H1 (cell line): ENCODE measurements around the gene CCDC178. TPM values are rescaled to one million over a fixed set of nuclear protein-coding genes. Genes with fewer than 3 reads are reported as not detected.

Experiments
- CTCF ChIA-PET: fragments of 300-600 bp; sonication (Branson Sonifier 250); formaldehyde crosslinking; loops from one replicate; lab custom pipeline; 2021; ENCODE audit not compliant: partially characterized antibody; lab: Charles Lee
- POLR2A ChIA-PET: fragments of 300-600 bp; sonication (Branson Sonifier 250); formaldehyde crosslinking; loops from one replicate; lab custom pipeline; 2021; ENCODE audit warnings: inconsistent platforms; ENCODE audit not compliant: partially characterized antibody; lab: Charles Lee
- DNase-seq, 2 experiments: peaks; one replicate each; pipeline versions ENCODE4 v3.0.0 to v3.0.0-alpha.2; 2010 to 2022; ENCODE audit warnings: low spot score in 2 of 2, low read depth in 1 of 2, mixed read lengths in 1 of 2
- FAIRE-seq: peaks from 2 replicates; lab custom pipeline; 2011; peaks lifted over from hg19 to GRCh38; lab: Jason Lieb, UNC
- H2AFZ ChIP-seq: 2 replicates; pipeline ENCODE4 v1.8.1; 2012; ENCODE audit warnings: low read length, inconsistent platforms
- H2AK5ac ChIP-seq: 2 replicates; pipeline ENCODE4 v1.6.1; 2013; ENCODE audit warnings: low read depth, low read length
- H2BK120ac ChIP-seq: replicated peaks from 2 replicates; pipeline ENCODE3; 2013; ENCODE audit warnings: low read depth, low read length, inconsistent platforms
- H2BK12ac ChIP-seq: 2 replicates; pipeline ENCODE4 v1.6.1; 2013; ENCODE audit warnings: low read depth, low read length
- H2BK15ac ChIP-seq: 2 replicates; pipeline ENCODE4 v1.6.1; 2013; ENCODE audit warnings: low read length
- H2BK20ac ChIP-seq: 2 replicates; pipeline ENCODE4 v1.6.1; 2013; ENCODE audit warnings: low read length
- H2BK5ac ChIP-seq: 2 replicates; pipeline ENCODE4 v1.6.1; 2013; ENCODE audit warnings: low read depth, low read length
- H3K14ac ChIP-seq: 2 replicates; pipeline ENCODE4 v1.6.1; 2013; ENCODE audit warnings: inconsistent platforms; ENCODE audit not compliant: insufficient read length
- H3K18ac ChIP-seq: 2 replicates; pipeline ENCODE4 v1.6.1; 2013; ENCODE audit warnings: low read length; ENCODE audit errors: extremely low read depth
- H3K23ac ChIP-seq: 2 replicates; pipeline ENCODE4 v1.6.1; 2013; ENCODE audit warnings: inconsistent platforms; ENCODE audit not compliant: insufficient read length
- H3K23me2 ChIP-seq: 2 replicates; pipeline ENCODE4 v1.6.1; 2013; ENCODE audit warnings: low read depth, low read length
- H3K27ac ChIP-seq: 2 replicates; pipeline ENCODE4 v1.6.1; 2011; ENCODE audit warnings: low read depth, low read length, inconsistent platforms
- H3K27me3 ChIP-seq, 4 experiments: replicated peaks in 1 of 4; 1 replicate in 1 of 4; 2 replicates in 3 of 4; pipeline versions ENCODE4 v1.6.1 to v1.8.1; 2011 to 2013; ENCODE audit warnings: low read length in 3 of 4, mild to moderate bottlenecking in 3 of 4, inconsistent platforms in 2 of 4, mixed read lengths in 2 of 4, moderate library complexity in 1 of 4; ENCODE audit not compliant: control insufficient read depth in 3 of 4, insufficient read depth in 3 of 4; ENCODE audit errors: extremely low read depth in 1 of 4
- H3K36me3 ChIP-seq, 4 experiments: 2 replicates each; pipeline versions ENCODE4 v1.6.1 to v1.8.1; 2011 to 2013; ENCODE audit warnings: mild to moderate bottlenecking in 4 of 4, low read length in 3 of 4, moderate library complexity in 2 of 4, control low read depth in 1 of 4, inconsistent platforms in 1 of 4; ENCODE audit not compliant: insufficient read depth in 4 of 4, control insufficient read depth in 2 of 4
- H3K4ac ChIP-seq: replicated peaks from 2 replicates; pipeline ENCODE3; 2013; ENCODE audit warnings: low read length, low read depth, mixed read lengths, inconsistent platforms; ENCODE audit not compliant: insufficient read length
- H3K4me1 ChIP-seq, 4 experiments: replicated peaks in 1 of 4; 1 replicate in 1 of 4; 2 replicates in 3 of 4; pipeline versions ENCODE4 v1.6.1 to v1.8.1; 2011 to 2013; ENCODE audit warnings: low read length in 3 of 4, inconsistent platforms in 2 of 4, mixed read lengths in 1 of 4; ENCODE audit not compliant: insufficient read depth in 4 of 4, control insufficient read depth in 3 of 4
- H3K4me2 ChIP-seq, 2 experiments: 2 replicates each; pipeline versions ENCODE4 v1.6.1 to v1.8.1; 2011 to 2013; ENCODE audit warnings: low read depth in 2 of 2, low read length in 2 of 2, control low read depth in 1 of 2, inconsistent platforms in 1 of 2, mild to moderate bottlenecking in 1 of 2; ENCODE audit not compliant: insufficient read depth in 1 of 2
- H3K4me3 ChIP-seq, 4 experiments: fragments of 200-600, 300-600 bp in 1 of 4; sonication (generic), shearing (Covaris generic), sonication (Bioruptor Twin) in 1 of 4; 2 replicates each; pipeline versions ENCODE4 v1.5.1 to v1.8.1; 2011 to 2016; ENCODE audit warnings: low read length in 4 of 4, low read depth in 3 of 4, control low read depth in 2 of 4, inconsistent platforms in 2 of 4, mild to moderate bottlenecking in 2 of 4, mixed read lengths in 1 of 4, moderate library complexity in 1 of 4; ENCODE audit not compliant: insufficient read depth in 2 of 4; ENCODE audit errors: extremely low read depth in 1 of 4
- H3K56ac ChIP-seq: replicated peaks from 2 replicates; pipeline ENCODE3; 2013; ENCODE audit warnings: low read depth, mild to moderate bottlenecking, mixed read lengths, low read length, inconsistent platforms; ENCODE audit not compliant: insufficient read length
- H3K79me1 ChIP-seq: 2 replicates; pipeline ENCODE4 v1.6.1; 2013; ENCODE audit warnings: low read depth, low read length, control low read depth
- H3K79me2 ChIP-seq, 2 experiments: 2 replicates each; pipeline versions ENCODE4 v1.6.1 to v1.8.1; 2012 to 2013; ENCODE audit warnings: low read length in 2 of 2, mild to moderate bottlenecking in 2 of 2, inconsistent platforms in 1 of 2; ENCODE audit not compliant: insufficient read depth in 2 of 2, control insufficient read depth in 1 of 2
- H3K9ac ChIP-seq, 4 experiments: replicated peaks in 1 of 4; 1 replicate in 1 of 4; 2 replicates in 3 of 4; pipeline versions ENCODE4 v1.6.1 to v1.8.1; 2011 to 2013; ENCODE audit warnings: low read depth in 3 of 4, low read length in 3 of 4, control low read depth in 2 of 4, mild to moderate bottlenecking in 2 of 4, moderate library complexity in 2 of 4, inconsistent platforms in 1 of 4; ENCODE audit errors: extremely low read depth in 1 of 4
- H3K9me3 ChIP-seq, 2 experiments: 2 replicates each; pipeline versions ENCODE4 v1.6.1 to v1.8.1; 2012 to 2013; ENCODE audit warnings: mild to moderate bottlenecking in 2 of 2, moderate library complexity in 2 of 2, control low read depth in 1 of 2, inconsistent platforms in 1 of 2, low read depth in 1 of 2, low read length in 1 of 2, mixed read lengths in 1 of 2; ENCODE audit not compliant: insufficient read depth in 2 of 2
- H4K20me1 ChIP-seq, 2 experiments: replicated peaks in 1 of 2; 2 replicates each; pipeline versions ENCODE3 to v1.8.1; 2011 to 2013; ENCODE audit warnings: inconsistent platforms in 2 of 2, low read length in 2 of 2, mild to moderate bottlenecking in 1 of 2; ENCODE audit not compliant: insufficient read depth in 2 of 2, control insufficient read depth in 1 of 2
- H4K5ac ChIP-seq: 2 replicates; pipeline ENCODE4 v1.6.1; 2013; ENCODE audit warnings: low read length, low read depth, mixed read lengths, inconsistent platforms; ENCODE audit not compliant: insufficient read length
- H4K8ac ChIP-seq: 2 replicates; pipeline ENCODE4 v1.8.0; 2013; ENCODE audit warnings: mild to moderate bottlenecking, moderate library complexity, low read length, inconsistent platforms; ENCODE audit not compliant: insufficient read depth; ENCODE audit errors: extremely low read depth
- H4K91ac ChIP-seq: replicated peaks from 2 replicates; pipeline ENCODE3; 2013; ENCODE audit warnings: low read length, mixed read lengths, inconsistent platforms; ENCODE audit not compliant: insufficient read length
- FOSL1 ChIP-seq: IDR thresholded peaks from 2 replicates; pipeline ENCODE4 v1.6.1; 2011; ENCODE audit warnings: mild to moderate bottlenecking, low read depth, low read length, moderate library complexity; ENCODE audit not compliant: insufficient read depth
- WGBS, 2 experiments: shearing (Covaris generic) in 1 of 2; methylation state at CpG; one replicate each; pipeline versions ENCODE4 v1.1.6 to v1.1.7; 2013 to 2015; ENCODE audit warnings: low lambda C conversion rate in 2 of 2, mixed read lengths in 2 of 2, inconsistent platforms in 1 of 2, low coverage in 1 of 2, missing lambda C conversion rate in 1 of 2; ENCODE audit not compliant: insufficient replicate concordance in 2 of 2, insufficient coverage in 1 of 2, insufficient read length in 1 of 2; ENCODE audit errors: extremely low coverage in 1 of 2, missing lambda C conversion rate in 1 of 2; 5-methylcytosine and 5-hydroxymethylcytosine counted together
- polyA plus RNA-seq, 7 experiments: library from polyadenylated mRNA; depleted of rRNA in 3 of 7; stranded (reverse) in 5 of 7; unstranded in 2 of 7; fragments of >200 nt in 5 of 7; fragments of 200-250 nt in 2 of 7; gene quantifications; 1 replicate in 5 of 7; 2 replicates in 1 of 7; 4 replicates in 1 of 7; pipeline versions ENCODE4 v1.2.1 to v1.2.3, GENCODE V29; 2011 to 2013; ENCODE audit warnings: missing spikeins in 2 of 7, mixed read lengths in 2 of 7
- total RNA-seq: library from RNA; stranded (reverse); fragmentation: NEBNext Ultra II Directional; extraction: Animal tissue kit (Norgen Biotek cat#: 25700); gene quantifications from 2 replicates; pipeline ENCODE4 v1.2.1, GENCODE V29; 2021
- TF ChIP-seq, protein P1 (sequence below): IDR thresholded peaks from 2 replicates; pipeline ENCODE4 v1.6.1; 2012; ENCODE audit warnings: inconsistent platforms

Gene CCDC178
- total and polyA plus RNA-seq, 2 of the 8 experiments (the other 6 are each of a cell fraction or from before 2014, with no cell fraction given) = not detected

DNA sequence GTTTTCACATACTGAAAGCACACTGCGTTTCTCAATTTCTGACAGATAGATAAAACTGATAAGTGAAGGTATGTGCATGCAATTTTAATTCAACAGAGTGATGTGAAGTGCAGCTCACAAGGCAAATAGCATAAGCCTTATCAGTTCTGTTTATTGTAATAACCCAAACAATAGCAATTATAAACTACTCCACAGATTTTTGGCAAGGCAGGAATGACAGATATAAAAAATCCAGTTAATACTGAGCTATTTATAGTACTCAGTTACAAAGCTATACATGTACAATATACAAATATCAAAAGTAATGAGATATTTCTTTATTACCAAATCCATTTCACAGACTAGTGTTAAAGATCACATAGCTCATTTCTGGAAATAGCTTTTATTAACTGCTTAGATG lies 456.8 kb downstream of the CCDC178 start:
- no peak for FAIRE-seq
- H2BK5ac ChIP-seq = no peak overlapping the region
- ChIA-PET POLR2A (no interaction called here), CTCF (interaction anchor here (0.7 kb wide), 2 partner anchors 9 to 291 kb away, joined by 3 to 4 read pairs; no protein-coding TSS in a partner anchor)
- H3K27ac ChIP-seq = no peak overlapping the region
- no peaks in the 10 kb centered on the region for H3K79me2 ChIP-seq
- no peak overlapping the region for H2AFZ ChIP-seq
- no peak overlapping the region for H2BK20ac ChIP-seq
- no peaks in the 10 kb centered on the region for H3K36me3 ChIP-seq
- H3K4me2 ChIP-seq = no peak overlapping the region
- no peak overlapping the region for H3K4ac ChIP-seq
- DNase-seq = no peak
- no peaks in the 10 kb centered on the region for H3K4me1 ChIP-seq
- H3K9me3 ChIP-seq = no peaks in the 10 kb centered on the region
- no peak overlapping the region for H2BK12ac ChIP-seq
- H3K79me1 ChIP-seq = no peaks in the 10 kb centered on the region
- H3K18ac ChIP-seq = no peak overlapping the region
- no peak overlapping the region for H3K14ac ChIP-seq
- no peak overlapping the region for H2AK5ac ChIP-seq
- WGBS, 2 experiments = 82% methylated on average over 1 of the region's 1 CpG; no CpG with 5 or more reads in 1 of the 2 experiments
- H4K8ac ChIP-seq = no peak overlapping the region
- H3K4me3 ChIP-seq = no peak overlapping the region
- H3K9ac ChIP-seq = no peak overlapping the region
- no peaks in the 10 kb centered on the region for H3K27me3 ChIP-seq
- no peak overlapping the region for H4K91ac ChIP-seq
- no peak overlapping the region for H4K5ac ChIP-seq
- no peak overlapping the region for H2BK15ac ChIP-seq
- no peaks in the 10 kb centered on the region for H4K20me1 ChIP-seq
- H3K23me2 ChIP-seq = no peaks in the 10 kb centered on the region
- H3K23ac ChIP-seq = no peak overlapping the region
- H2BK120ac ChIP-seq = no peak overlapping the region
- H3K56ac ChIP-seq = no peak overlapping the region
- no peak for TF ChIP-seq FOSL1
- TF ChIP-seq, protein P1, sequence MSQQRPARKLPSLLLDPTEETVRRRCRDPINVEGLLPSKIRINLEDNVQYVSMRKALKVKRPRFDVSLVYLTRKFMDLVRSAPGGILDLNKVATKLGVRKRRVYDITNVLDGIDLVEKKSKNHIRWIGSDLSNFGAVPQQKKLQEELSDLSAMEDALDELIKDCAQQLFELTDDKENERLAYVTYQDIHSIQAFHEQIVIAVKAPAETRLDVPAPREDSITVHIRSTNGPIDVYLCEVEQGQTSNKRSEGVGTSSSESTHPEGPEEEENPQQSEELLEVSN = no peak
